GM12878 (cell line): Measurements from ENCODE around the gene AJM1. TPM values are rescaled to one million over a fixed set of nuclear protein-coding genes. Genes with fewer than 3 reads are reported as not detected.

ENCODE experiments used
- ATAC-seq: fragments of 200-7000 bp; cut with Tn5 transposase; 3 replicates; pipeline ENCODE4 v1.9.1; 2020; ENCODE audit warnings: mild to moderate bottlenecking, moderate library complexity
- BruUV-seq: library from RNA; stranded (reverse); fragments of 400-500 nt; replicated peaks from 2 replicates; lab custom pipeline; 2021; lab: Mats Ljungman, UMichigan
- CTCF ChIA-PET: fragments of 300-600 bp; sonication (Branson Sonifier 250); formaldehyde crosslinking; extraction: SDS; loops from one replicate; lab custom pipeline; 2021; ENCODE audit warnings: inconsistent platforms; lab: Yijun Ruan, JAX
- POLR2A ChIA-PET: fragments of 350-600 bp; formaldehyde crosslinking; extraction: SDS; loops from one replicate; lab custom pipeline; 2021; ENCODE audit warnings: inconsistent platforms; lab: Charles Lee
- RAD21 ChIA-PET: fragments of 300-600 bp; sonication (Branson Sonifier 250); formaldehyde crosslinking; loops from one replicate; lab custom pipeline; 2023; ENCODE audit warnings: antibody characterized with exemption; ENCODE audit not compliant: unreplicated experiment; lab: Charles Lee
- SMC1A ChIA-PET: fragments of 300-600 bp; sonication (Branson Sonifier 250); formaldehyde crosslinking; loops from one replicate; lab custom pipeline; 2023; ENCODE audit not compliant: unreplicated experiment, uncharacterized antibody; lab: Charles Lee
- DNase-seq: peaks from one replicate; pipeline ENCODE4 v3.0.0-alpha.2; 2011; ENCODE audit warnings: low read depth, low spot score
- FAIRE-seq: peaks from 3 replicates; lab custom pipeline; 2011; peaks lifted over from hg19 to GRCh38; lab: Jason Lieb, UNC
- H2AFZ ChIP-seq: 2 replicates; pipeline ENCODE4 v1.6.0; 2011; ENCODE audit warnings: low read depth, low read length, control low read depth; ENCODE audit not compliant: control insufficient read depth
- H3K27ac ChIP-seq: 2 replicates; pipeline ENCODE4 v1.5.1; 2011; ENCODE audit warnings: control low read depth; ENCODE audit not compliant: control insufficient read depth, insufficient read depth
- H3K27me3 ChIP-seq, 2 experiments: replicated peaks in 1 of 2; 2 replicates each; pipeline versions ENCODE4 v1.6.0 to v1.6.1; 2011; ENCODE audit warnings: low read length in 1 of 2; ENCODE audit not compliant: control insufficient read depth in 2 of 2, insufficient read depth in 2 of 2
- H3K36me3 ChIP-seq, 2 experiments: 2 replicates each; pipeline ENCODE4 v1.5.1; 2011; ENCODE audit warnings: low read length in 1 of 2; ENCODE audit not compliant: control insufficient read depth in 2 of 2, insufficient read depth in 2 of 2
- H3K4me1 ChIP-seq: 2 replicates; pipeline ENCODE4 v1.6.1; 2011; ENCODE audit warnings: mild to moderate bottlenecking, low read length, moderate library complexity, mixed read lengths; ENCODE audit not compliant: control insufficient read depth, insufficient read depth
- H3K4me2 ChIP-seq: 2 replicates; pipeline ENCODE4 v1.6.0; 2011; ENCODE audit warnings: control low read depth; ENCODE audit not compliant: control insufficient read depth, insufficient read depth
- H3K4me3 ChIP-seq: fragments of 200-600 bp; sonication (generic); 2 replicates; pipeline ENCODE4 v1.5.1; 2016
- H3K79me2 ChIP-seq: 2 replicates; pipeline ENCODE4 v1.6.0; 2011; ENCODE audit warnings: low read length; ENCODE audit not compliant: control insufficient read depth, insufficient read depth
- H3K9ac ChIP-seq: 2 replicates; pipeline ENCODE4 v1.8.0; 2011; ENCODE audit warnings: low read length, control low read depth, mixed read lengths; ENCODE audit not compliant: control insufficient read depth, insufficient read depth
- H3K9me3 ChIP-seq: replicated peaks from 3 replicates; pipeline ENCODE4 v1.5.1; 2011; ENCODE audit warnings: mild to moderate bottlenecking, low read length; ENCODE audit not compliant: control insufficient read depth, insufficient read depth
- H4K20me1 ChIP-seq: 2 replicates; pipeline ENCODE4 v1.6.0; 2011; ENCODE audit not compliant: control insufficient read depth, insufficient read depth
- CBX5 ChIP-seq: sonication (generic); IDR thresholded peaks from 2 replicates; pipeline ENCODE4 v1.6.1; 2016; ENCODE audit warnings: low read depth, moderate library complexity, mild to moderate bottlenecking, inconsistent platforms
- ETV6 ChIP-seq, 2 experiments: fragments of 450-650 bp in 1 of 2; IDR thresholded peaks in 1 of 2; conservative IDR thresholded peaks in 1 of 2; 2 replicates each; pipeline ENCODE4 v1.6.1; 2014; ENCODE audit warnings: antibody characterized with exemption in 1 of 2, borderline replicate concordance in 1 of 2, low read depth in 1 of 2, mild to moderate bottlenecking in 1 of 2, moderate library complexity in 1 of 2
- IKZF2 ChIP-seq, 2 experiments: fragments of 450-650 bp; IDR thresholded peaks; 2 replicates each; pipeline ENCODE4 v1.6.1; 2017; ENCODE audit warnings: mild to moderate bottlenecking in 2 of 2, moderate library complexity in 2 of 2
- KDM1A ChIP-seq: fragments of 200-600 bp; sonication (generic); IDR thresholded peaks from 2 replicates; pipeline ENCODE4 v1.6.1; 2016; ENCODE audit warnings: borderline replicate concordance
- NBN ChIP-seq: fragments of 450-650 bp; IDR thresholded peaks from 2 replicates; pipeline ENCODE4 v1.6.1; 2016
- NR2C1 ChIP-seq: fragments of 450-650 bp; IDR thresholded peaks from 2 replicates; pipeline ENCODE4 v1.6.1; 2017; ENCODE audit warnings: antibody characterized with exemption, mild to moderate bottlenecking, moderate library complexity
- NR2F1 ChIP-seq: fragments of 450-650 bp; conservative IDR thresholded peaks from 2 replicates; pipeline ENCODE4 v1.6.1; 2017; ENCODE audit warnings: mild to moderate bottlenecking
- STAT3 ChIP-seq: IDR thresholded peaks from 2 replicates; pipeline ENCODE4 v1.6.1; 2011; ENCODE audit warnings: low read depth, low read length, improper control_type of control experiment
- ZBTB33 ChIP-seq: fragments of 450-650 bp; IDR thresholded peaks from 2 replicates; pipeline ENCODE4 v1.6.1; 2017; ENCODE audit warnings: mild to moderate bottlenecking
- ZNF207 ChIP-seq: fragments of 450-650 bp; IDR thresholded peaks from 2 replicates; pipeline ENCODE4 v1.6.1; 2014; ENCODE audit warnings: antibody characterized with exemption, mild to moderate bottlenecking, borderline replicate concordance
- WGBS: methylation state at CpG from one replicate; pipeline ENCODE4 v1.1.6; 2016; ENCODE audit warnings: low lambda C conversion rate; ENCODE audit not compliant: insufficient replicate concordance, insufficient coverage; ENCODE audit errors: missing lambda C conversion rate; 5-methylcytosine and 5-hydroxymethylcytosine counted together
- in situ Hi-C: fragments of 300-500 bp; cut with MboI; formaldehyde crosslinking; loops from 9 replicates; pipeline ENCODE4 v1.14.3; 2018; ENCODE audit warnings: mixed read lengths
- intact Hi-C: fragments of 100-400 bp; cut with micrococcal nuclease; formaldehyde crosslinking; loops from one replicate; pipeline ENCODE4 v1.14.2; 2022; ENCODE audit not compliant: unreplicated experiment
- polyA plus RNA-seq, 11 experiments: library from polyadenylated mRNA; depleted of rRNA in 4 of 11; unstranded in 6 of 11; stranded (reverse) in 5 of 11; fragments of >200 nt; fragmentation: Nextera tagmentation in 4 of 11; fragmentation: Illumina TruSeq in 1 of 11; extraction: Ambion mirVana in 4 of 11; extraction: Trizol in 1 of 11; gene quantifications; 1 replicate in 1 of 11; 2 replicates in 10 of 11; pipeline versions ENCODE4 v1.2.1 to v1.2.3, GENCODE V29; 2011 to 2016; ENCODE audit warnings: inconsistent platforms in 2 of 11, missing spikeins in 2 of 11, low read depth in 1 of 11
- total RNA-seq, 4 experiments: library from RNA; depleted of rRNA in 3 of 4; stranded (reverse); fragments of >200 nt in 3 of 4; fragmentation: Illumina TruSeq in 1 of 4; extraction: Trizol in 1 of 4; gene quantifications; 2 replicates each; pipeline versions ENCODE4 v1.2.1 to v1.2.3, GENCODE V29; 2013 to 2021
- TF ChIP-seq, protein P1 (sequence below): IDR thresholded peaks from 2 replicates; pipeline ENCODE4 v1.6.1; 2011; ENCODE audit warnings: borderline replicate concordance, low read depth, mild to moderate bottlenecking, moderate library complexity, low read length; ENCODE audit not compliant: insufficient read depth, poor library complexity, severe bottlenecking
- TF ChIP-seq, protein P2 (sequence below): IDR thresholded peaks from 2 replicates; pipeline ENCODE4 v1.6.1; 2012; ENCODE audit warnings: low read depth, low read length, improper control_type of control experiment
- TF ChIP-seq, protein P3 (sequence below): IDR thresholded peaks from 2 replicates; pipeline ENCODE4 v1.6.1; 2011; ENCODE audit warnings: low read depth, mild to moderate bottlenecking, low read length, moderate library complexity, borderline replicate concordance; ENCODE audit errors: extremely low read depth

The AJM1 gene
- total and polyA plus RNA-seq, 10 of the 15 experiments (the other 5 are each of a cell fraction or from before 2014, with no cell fraction given), result 0.06 to 2.5 (median 1.0) TPM; not detected in 2

DNA sequence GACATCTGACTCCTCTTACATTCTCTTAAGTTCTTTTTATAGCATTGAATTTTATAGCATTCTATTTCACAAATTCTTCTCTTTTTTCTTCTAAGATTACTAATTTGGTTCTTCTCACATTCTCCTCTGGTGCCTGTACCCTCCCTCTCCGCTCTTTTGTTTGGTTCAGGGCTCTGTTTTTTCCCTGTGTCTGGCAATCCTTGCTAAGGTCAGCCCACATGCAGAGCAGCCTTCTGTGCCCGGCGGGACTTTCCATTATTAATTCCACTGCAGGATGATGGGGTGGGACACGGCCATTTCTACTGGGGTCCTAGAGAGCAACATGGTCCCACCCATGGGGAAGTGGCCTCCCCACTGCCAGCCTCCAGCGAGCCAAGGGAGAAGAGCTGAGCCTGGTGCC lies 34.2 kb downstream of the AJM1 start:
- Histone ChIP-seq H3K9me3 (peaks cover 5% of the 10 kb centered on the region; the same call in 1 of the 3 replicates), H2AFZ (no peak overlapping the region), H3K4me2 (no peak overlapping the region), H3K9ac (no peak overlapping the region), H3K27ac (no peak overlapping the region), H3K4me3 (no peak overlapping the region), H3K27me3 (no peaks in the 10 kb centered on the region), H3K4me1 (peaks cover 12% of the 10 kb centered on the region), H3K79me2 (no peaks in the 10 kb centered on the region), H3K36me3 (no peaks in the 10 kb centered on the region), H4K20me1 (no peaks in the 10 kb centered on the region)
- ChIA-PET POLR2A (no interaction called here), SMC1A (no interaction called here), CTCF (no interaction called here), RAD21 (no interaction called here)
- DNase-seq (no peak), FAIRE-seq (no peak), ATAC-seq (no peak)
- intact Hi-C loops (no loop called here), in situ Hi-C loops (no loop called here)
- TF ChIP-seq IKZF2 (IDR thresholded peaks at IDR 0.05) (no peak), KDM1A (no peak), STAT3 (no peak), ZNF207 (no peak), NR2C1 (no peak), CBX5 (no peak), NBN (no peak), ZBTB33 (no peak), ETV6 (conservative IDR thresholded peaks at IDR 0.05 in 1 of 2, IDR thresholded peaks at IDR 0.05 in 1 of 2; ENCODE audit: borderline replicate concordance in 1 of 2, low read depth in 1 of 2) (no peak), NR2F1 (no peak)
- TF ChIP-seq, protein P1, sequence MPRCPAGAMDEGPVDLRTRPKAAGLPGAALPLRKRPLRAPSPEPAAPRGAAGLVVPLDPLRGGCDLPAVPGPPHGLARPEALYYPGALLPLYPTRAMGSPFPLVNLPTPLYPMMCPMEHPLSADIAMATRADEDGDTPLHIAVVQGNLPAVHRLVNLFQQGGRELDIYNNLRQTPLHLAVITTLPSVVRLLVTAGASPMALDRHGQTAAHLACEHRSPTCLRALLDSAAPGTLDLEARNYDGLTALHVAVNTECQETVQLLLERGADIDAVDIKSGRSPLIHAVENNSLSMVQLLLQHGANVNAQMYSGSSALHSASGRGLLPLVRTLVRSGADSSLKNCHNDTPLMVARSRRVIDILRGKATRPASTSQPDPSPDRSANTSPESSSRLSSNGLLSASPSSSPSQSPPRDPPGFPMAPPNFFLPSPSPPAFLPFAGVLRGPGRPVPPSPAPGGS, result no peak
- TF ChIP-seq, protein P2, sequence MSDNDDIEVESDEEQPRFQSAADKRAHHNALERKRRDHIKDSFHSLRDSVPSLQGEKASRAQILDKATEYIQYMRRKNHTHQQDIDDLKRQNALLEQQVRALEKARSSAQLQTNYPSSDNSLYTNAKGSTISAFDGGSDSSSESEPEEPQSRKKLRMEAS, result no peak
- TF ChIP-seq, protein P3, sequence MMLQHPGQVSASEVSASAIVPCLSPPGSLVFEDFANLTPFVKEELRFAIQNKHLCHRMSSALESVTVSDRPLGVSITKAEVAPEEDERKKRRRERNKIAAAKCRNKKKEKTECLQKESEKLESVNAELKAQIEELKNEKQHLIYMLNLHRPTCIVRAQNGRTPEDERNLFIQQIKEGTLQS, result no peak
- WGBS, result 60% methylated on average over 5 of the region's 5 CpGs
- no TSS peak for BruUV-seq
